ENCODE data around the gene ACTN1. TPM values are rescaled to one million over a fixed set of nuclear protein-coding genes. Genes with fewer than 3 reads are reported as not detected.

Gene ACTN1
- total RNA-seq, 2 experiments from 2014 or later = 171 to 177 TPM

DNA sequence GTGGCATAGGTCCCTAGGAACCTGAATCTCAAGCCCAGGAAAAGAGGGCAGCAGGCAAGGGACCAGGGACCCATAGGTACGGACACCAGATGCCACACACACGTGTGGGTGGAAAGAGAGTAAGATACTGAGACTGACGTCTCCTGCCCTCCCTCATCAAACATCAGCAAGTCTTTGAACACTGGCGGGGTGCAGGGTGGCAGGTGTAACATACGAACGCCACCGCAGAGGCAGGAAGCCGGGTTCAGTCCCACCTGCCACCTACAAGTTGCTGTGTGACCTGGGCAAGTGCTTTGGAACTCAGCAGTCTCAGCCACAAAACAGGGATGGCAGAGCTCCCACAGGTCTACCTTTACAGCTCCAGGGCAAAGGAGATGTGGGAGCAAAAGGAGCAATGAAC lies 11.1 kb downstream of the ACTN1 start:
- H3K27me3 Mint-ChIP-seq = no peaks in the 10 kb centered on the region
- peak overlapping the region; percentile 88 for H3K27ac Mint-ChIP-seq
- peaks cover 36% of the 10 kb centered on the region for H3K36me3 Mint-ChIP-seq
- peaks cover 3% of the 10 kb centered on the region for H3K9me3 Mint-ChIP-seq
- H3K4me1 Mint-ChIP-seq = peaks cover 94% of the 10 kb centered on the region
- peak; percentile 59 for DNase-seq
- H3K4me3 Mint-ChIP-seq = peak overlapping the region; percentile 62

- no peak for DNase-seq
- Mint-ChIP-seq H3K9me3 (peaks cover 2% of the 10 kb centered on the region), H3K4me3 (peak overlapping the region; percentile 62), H3K27ac (peak overlapping the region; percentile 88), H3K27me3 (no peaks in the 10 kb centered on the region), H3K4me1 (peaks cover 94% of the 10 kb centered on the region), H3K36me3 (peaks cover 36% of the 10 kb centered on the region)
Measured at GRCh38 chr14:68967459-68967940, 11.6 kb downstream of the ACTN1 start.

DNA sequence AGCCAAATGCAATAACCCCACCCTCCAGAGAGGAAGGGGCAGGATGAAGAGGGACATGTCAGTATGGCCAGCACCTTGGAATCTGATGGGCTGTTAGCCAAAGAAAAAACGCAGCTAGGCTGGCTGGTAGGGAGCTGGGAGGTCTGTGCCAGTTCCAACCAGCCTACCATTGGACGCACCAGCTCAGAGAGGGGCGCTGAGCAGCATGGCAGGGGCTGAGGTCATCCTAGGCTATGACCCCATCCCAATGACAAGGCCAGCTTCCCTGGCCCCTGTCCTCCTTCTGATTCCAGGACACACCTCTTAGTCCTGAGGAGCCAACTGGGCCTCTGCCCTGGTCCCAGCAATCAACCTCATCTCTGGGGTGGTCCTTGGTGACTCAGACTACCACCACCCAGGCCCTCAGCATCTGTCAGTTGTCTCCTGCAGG lies 12.2 kb downstream of the ACTN1 start:
- Mint-ChIP-seq H3K4me1 (peaks cover 95% of the 10 kb centered on the region), H3K36me3 (peaks cover 32% of the 10 kb centered on the region), H3K27ac (peak overlapping the region; percentile 88), H3K4me3 (no peak overlapping the region), H3K9me3 (no peaks in the 10 kb centered on the region), H3K27me3 (no peaks in the 10 kb centered on the region)
- no peak for DNase-seq

DNA sequence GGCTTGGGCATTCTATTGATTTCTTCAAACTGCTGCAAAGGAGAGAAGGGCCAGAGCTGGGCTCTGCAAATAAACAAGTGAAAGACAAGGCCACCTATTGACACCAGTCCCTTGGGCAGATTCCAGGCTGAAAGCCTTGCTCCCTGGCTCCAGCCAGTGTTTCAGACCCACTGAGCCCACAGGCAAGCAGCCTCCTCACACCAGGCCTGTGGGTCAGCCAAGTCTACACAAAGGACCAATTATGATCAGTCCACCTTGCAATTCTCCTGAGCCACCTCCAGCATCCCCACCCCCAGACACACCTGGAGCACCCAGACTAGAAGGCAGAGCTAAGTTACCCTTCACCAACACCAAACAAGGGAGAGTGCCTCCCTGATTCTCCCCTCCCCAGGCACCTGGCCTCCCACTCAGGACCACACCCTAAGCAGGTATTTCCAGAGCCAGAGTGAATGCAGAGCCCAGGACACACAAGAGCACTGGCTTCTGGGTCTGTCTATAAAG lies 13.8 kb downstream of the ACTN1 start:
- DNase-seq = no peak
- peaks cover 28% of the 10 kb centered on the region for H3K36me3 Mint-ChIP-seq
- H3K9me3 Mint-ChIP-seq = no peaks in the 10 kb centered on the region
- peak overlapping the region; percentile 75 for H3K27ac Mint-ChIP-seq
- H3K4me1 Mint-ChIP-seq = peaks cover 95% of the 10 kb centered on the region
- no peak overlapping the region for H3K4me3 Mint-ChIP-seq
- H3K27me3 Mint-ChIP-seq = no peaks in the 10 kb centered on the region

DNA sequence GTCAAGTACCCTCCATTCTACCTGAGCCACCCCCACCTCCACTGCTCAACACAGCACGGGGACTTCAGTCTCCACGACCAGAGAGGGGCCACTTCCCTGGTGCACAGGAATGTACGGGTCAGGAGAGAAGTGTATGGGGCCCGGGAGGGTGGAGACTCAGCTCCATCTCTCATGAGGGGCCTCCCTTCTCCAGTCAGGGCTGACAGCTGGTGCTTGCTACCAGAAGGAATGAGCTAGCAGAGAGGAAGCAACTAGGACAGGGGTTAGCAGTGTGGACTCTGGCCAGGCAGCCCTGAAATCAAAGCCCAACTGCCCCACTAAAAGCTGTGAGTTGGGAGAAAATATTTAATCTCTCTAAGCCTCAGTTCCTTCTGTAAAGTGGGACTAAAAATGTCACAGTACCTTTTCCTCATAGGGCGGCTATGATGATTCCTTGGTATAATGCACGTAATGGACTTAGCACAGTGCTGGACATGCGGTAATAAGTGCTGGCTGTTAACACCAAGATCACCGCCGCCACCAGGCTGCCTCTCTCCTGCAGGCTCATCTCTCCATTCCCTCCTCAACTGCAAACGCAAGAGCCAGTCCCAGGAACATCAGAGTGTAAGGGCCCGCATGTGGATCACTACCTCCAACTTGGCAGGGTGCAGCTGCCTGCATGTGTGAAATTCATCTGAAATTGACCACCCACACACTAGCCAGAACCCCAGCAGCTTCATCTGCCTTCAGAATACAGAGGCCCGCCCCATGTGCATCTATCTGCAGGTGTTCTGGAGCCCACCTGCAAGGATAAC lies 14.6 kb downstream of the ACTN1 start:
- Mint-ChIP-seq H3K4me3 (no peak overlapping the region), H3K27ac (peak overlapping the region; percentile 22), H3K27me3 (no peaks in the 10 kb centered on the region), H3K4me1 (peaks cover 92% of the 10 kb centered on the region), H3K36me3 (peaks cover 25% of the 10 kb centered on the region), H3K9me3 (no peaks in the 10 kb centered on the region)
- DNase-seq = no peak

DNA sequence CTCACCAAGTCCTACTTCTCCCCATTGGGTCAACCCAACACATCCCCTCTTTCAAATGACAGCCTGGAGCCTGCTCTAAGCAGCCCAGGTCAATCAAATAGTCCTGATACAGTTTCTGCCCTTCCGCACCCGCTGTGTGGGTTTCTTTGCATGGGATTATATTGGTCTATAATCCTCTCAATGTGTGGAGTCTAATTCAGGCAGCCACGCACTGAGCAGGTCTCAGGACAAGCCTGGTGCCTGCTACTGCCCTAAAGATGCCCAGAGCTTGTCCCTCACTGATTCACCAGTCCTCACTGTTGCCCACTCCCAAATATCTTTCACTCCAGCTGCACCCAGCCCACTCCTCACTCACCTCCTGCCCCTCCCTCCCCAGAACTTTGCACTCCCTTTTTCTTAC lies 16.4 kb downstream of the ACTN1 start:
- H3K4me1 Mint-ChIP-seq = peaks cover 92% of the 10 kb centered on the region
- H3K4me3 Mint-ChIP-seq = no peak overlapping the region

GRCh38 chr14:68961781-68962584 lies 17.1 kb downstream of the ACTN1 start:
- Mint-ChIP-seq H3K4me3 (no peak overlapping the region), H3K27me3 (no peaks in the 10 kb centered on the region), H3K9me3 (no peaks in the 10 kb centered on the region), H3K27ac (peak overlapping the region; percentile 46), H3K36me3 (peaks cover 34% of the 10 kb centered on the region), H3K4me1 (peaks cover 92% of the 10 kb centered on the region)
- DNase-seq = no peak

More for the DNA sequence above, 16.4 kb downstream of the ACTN1 start:
- Mint-ChIP-seq H3K27me3 (no peaks in the 10 kb centered on the region), H3K36me3 (peaks cover 27% of the 10 kb centered on the region), H3K9me3 (no peaks in the 10 kb centered on the region), H3K27ac (peak overlapping the region; percentile 7)
- DNase-seq = no peak

- H3K4me1 Mint-ChIP-seq = peaks cover 95% of the 10 kb centered on the region
- no peaks in the 10 kb centered on the region for H3K27me3 Mint-ChIP-seq
- no peak overlapping the region for H3K4me3 Mint-ChIP-seq
- H3K27ac Mint-ChIP-seq = peak overlapping the region; percentile 46
- DNase-seq = no peak
- no peaks in the 10 kb centered on the region for H3K9me3 Mint-ChIP-seq
- peaks cover 38% of the 10 kb centered on the region for H3K36me3 Mint-ChIP-seq
Measured at GRCh38 chr14:68961361-68961760, 17.7 kb downstream of the ACTN1 start.

DNA sequence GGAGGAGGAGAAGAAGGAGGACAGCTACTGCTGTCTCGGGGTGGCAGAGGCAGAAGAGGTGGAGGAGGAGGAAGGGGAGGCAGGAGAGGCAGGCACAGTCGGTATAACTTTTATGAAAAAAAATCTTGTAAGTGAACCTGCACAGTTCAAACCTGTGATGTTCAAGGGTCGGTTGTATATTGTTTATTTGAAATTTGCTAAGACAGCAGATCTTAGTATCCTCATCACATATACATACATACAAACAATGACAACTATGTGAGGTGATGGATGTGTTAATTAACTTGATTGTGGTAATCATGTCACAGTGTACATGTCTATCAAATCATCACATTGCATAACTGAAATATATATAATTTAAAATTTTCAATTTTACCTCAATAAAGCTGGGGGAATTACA lies 19.0 kb downstream of the ACTN1 start:
- H3K4me3 Mint-ChIP-seq = no peak overlapping the region
- H3K4me1 Mint-ChIP-seq = peaks cover 95% of the 10 kb centered on the region
- H3K27ac Mint-ChIP-seq = peak overlapping the region; percentile 9

DNA sequence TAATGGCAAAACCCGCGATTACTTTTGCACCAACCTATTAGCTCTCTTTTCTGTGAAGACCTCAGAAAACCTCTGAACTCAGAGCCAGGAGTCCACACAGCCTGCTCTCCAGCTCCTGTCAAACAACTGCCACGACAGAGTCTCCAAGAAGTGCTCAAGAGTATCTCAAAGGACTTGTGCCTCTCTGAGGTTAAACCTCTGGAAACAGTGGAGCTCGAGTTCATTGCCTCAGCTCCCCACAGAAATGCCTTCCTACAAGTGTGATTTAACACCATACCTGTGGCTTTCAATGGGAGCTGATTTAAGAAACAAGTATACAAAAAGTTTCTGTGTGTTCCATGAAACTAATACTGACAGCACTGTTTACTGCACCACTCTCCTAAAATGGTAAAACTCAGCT lies 20.1 kb downstream of the ACTN1 start:
- H3K4me3 Mint-ChIP-seq = no peak overlapping the region
- DNase-seq = no peak
- peak overlapping the region; percentile 71 for H3K27ac Mint-ChIP-seq
- H3K9me3 Mint-ChIP-seq = peaks cover under 1% of the 10 kb centered on the region
- H3K27me3 Mint-ChIP-seq = no peaks in the 10 kb centered on the region
- peaks cover 95% of the 10 kb centered on the region for H3K4me1 Mint-ChIP-seq
- peaks cover 41% of the 10 kb centered on the region for H3K36me3 Mint-ChIP-seq

More for the DNA sequence above, 19.0 kb downstream of the ACTN1 start:
- peaks cover 35% of the 10 kb centered on the region for H3K36me3 Mint-ChIP-seq
- no peaks in the 10 kb centered on the region for H3K27me3 Mint-ChIP-seq
- no peak for DNase-seq
- H3K9me3 Mint-ChIP-seq = no peaks in the 10 kb centered on the region

DNA sequence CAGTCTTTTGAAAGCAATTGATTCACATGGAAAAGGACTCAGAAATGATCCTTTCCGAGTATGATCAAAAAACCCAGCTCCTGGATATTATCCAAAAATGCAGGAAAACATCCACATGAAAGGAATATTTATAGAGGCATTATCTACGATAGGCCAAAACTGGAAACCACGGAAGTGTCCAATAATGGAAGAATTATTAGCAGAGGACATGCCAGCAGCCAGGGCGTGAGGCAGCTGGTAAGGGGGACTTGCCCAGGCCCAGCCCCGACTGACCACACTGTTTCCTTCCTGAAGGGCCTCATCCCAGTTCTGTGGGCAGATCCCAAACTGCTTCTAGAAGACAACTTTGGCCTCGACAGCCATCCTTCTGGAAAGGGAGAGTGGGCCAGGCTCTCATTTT lies 20.5 kb downstream of the ACTN1 start:
- DNase-seq = no peak
- Mint-ChIP-seq H3K27me3 (no peaks in the 10 kb centered on the region), H3K36me3 (peaks cover 43% of the 10 kb centered on the region), H3K27ac (peak overlapping the region; percentile 71), H3K4me1 (peaks cover 92% of the 10 kb centered on the region), H3K4me3 (no peak overlapping the region), H3K9me3 (peaks cover 2% of the 10 kb centered on the region)

DNA sequence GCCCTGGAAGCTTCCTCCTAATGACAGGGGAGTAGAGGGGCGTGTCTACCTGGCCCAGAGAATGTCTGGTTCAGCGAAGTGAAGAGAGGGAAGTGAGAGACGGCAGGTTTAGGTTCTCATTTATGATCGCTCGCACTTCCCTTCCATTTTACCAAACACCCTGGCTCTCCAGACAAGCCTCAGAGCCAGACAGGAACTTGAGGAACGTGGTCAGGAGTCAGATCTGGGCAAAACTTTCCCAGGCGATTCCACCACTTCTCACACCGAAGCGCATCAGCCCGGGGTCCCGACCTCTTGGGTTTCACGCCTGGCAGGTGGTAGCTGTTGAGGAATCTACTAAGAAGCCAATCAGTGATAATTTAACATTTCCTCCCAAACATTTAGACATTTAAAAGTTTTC lies 21.3 kb downstream of the ACTN1 start:
- no peak for DNase-seq
- Mint-ChIP-seq H3K9me3 (peaks cover 2% of the 10 kb centered on the region), H3K4me1 (peaks cover 92% of the 10 kb centered on the region), H3K27ac (peak overlapping the region; percentile 91), H3K4me3 (peak overlapping the region; percentile 23), H3K27me3 (no peaks in the 10 kb centered on the region), H3K36me3 (peaks cover 36% of the 10 kb centered on the region)

DNA sequence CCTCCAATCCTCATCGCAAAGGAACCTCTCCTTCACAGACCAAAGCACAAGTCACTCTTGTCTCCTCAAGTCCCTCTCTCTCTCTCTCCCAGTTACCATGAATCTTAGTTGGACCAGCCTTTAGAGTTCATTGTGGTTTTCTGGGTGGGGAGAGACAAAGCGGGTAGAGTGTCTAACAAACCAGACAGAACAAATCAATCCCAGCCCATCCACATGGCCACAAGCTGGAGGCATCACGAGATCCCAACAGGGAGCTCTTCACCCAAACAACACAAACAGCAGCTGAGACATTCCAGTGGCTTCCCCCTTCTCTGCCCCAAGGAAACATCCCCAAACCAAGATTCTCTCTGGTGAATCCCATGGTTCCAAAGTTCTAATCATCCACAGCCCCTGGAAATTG lies 22.4 kb downstream of the ACTN1 start:
- no peak for DNase-seq
- Mint-ChIP-seq H3K27ac (peak overlapping the region; percentile 91), H3K27me3 (no peaks in the 10 kb centered on the region), H3K4me1 (peaks cover 91% of the 10 kb centered on the region), H3K9me3 (peaks cover 2% of the 10 kb centered on the region), H3K4me3 (peak overlapping the region; percentile 20), H3K36me3 (peaks cover 33% of the 10 kb centered on the region)

DNA sequence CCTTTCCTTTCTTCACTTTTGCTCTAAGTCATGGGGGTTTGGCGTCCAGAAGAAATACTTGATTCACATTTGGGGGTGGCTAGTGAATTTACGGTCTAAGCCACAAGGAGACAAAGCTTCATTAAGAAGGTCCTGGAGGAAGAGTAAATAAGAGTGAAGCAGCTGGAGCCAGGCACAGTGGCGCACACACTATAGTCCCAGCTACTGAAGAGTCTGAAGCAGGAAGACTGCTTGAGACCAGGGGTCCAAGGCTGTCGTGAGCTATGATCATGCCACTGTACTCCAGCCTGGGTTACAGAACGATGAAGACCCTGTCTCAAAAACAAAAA lies 23.3 kb downstream of the ACTN1 start:
- Mint-ChIP-seq H3K36me3 (peaks cover 39% of the 10 kb centered on the region), H3K27ac (peak overlapping the region; percentile 91), H3K4me1 (peaks cover 91% of the 10 kb centered on the region), H3K9me3 (peaks cover 2% of the 10 kb centered on the region), H3K27me3 (no peaks in the 10 kb centered on the region), H3K4me3 (peak overlapping the region; percentile 38)
- DNase-seq = no peak

DNA sequence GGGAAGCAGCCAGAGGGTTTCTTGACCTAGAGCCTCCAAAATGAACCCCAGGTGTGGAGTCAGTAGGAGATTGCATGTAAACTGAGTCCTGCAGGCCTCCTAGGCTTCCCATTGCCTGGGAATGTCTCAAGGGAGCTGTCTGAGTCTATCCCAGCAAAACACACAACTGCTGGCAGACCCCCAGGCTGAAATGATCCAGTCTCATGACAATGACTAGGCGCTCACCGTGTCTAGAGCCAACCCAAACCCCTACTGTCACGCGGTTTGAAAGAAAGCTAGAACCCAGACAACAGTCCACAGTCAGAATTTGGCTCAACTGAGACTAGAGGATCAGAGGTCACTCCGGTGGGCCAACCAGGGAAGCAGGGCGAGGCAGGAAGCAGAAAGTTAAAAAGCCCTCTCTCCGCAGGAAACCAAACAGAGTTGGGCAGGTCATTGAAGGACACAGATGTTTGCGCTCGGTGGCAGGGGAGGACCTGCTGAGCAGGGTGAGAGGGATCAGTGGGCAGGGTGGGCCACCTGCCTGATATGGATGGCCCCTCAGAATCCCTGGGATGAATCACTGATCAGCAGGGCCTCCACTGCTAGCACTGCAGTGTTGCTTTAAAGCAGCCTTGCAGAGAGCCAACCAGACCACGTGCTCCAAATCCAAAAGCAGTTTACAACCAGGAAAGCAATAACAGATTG lies 23.8 kb downstream of the ACTN1 start:
- Mint-ChIP-seq H3K9me3 (peaks cover 2% of the 10 kb centered on the region), H3K4me3 (peak overlapping the region; percentile 38), H3K27me3 (no peaks in the 10 kb centered on the region), H3K36me3 (peaks cover 43% of the 10 kb centered on the region), H3K27ac (peak overlapping the region; percentile 91), H3K4me1 (peaks cover 91% of the 10 kb centered on the region)
- DNase-seq = no peak

All from activated naive CD8-positive, alpha-beta T cell treated with anti-CD3 and anti-CD28 coated beads for 36 hours (primary cell).